GM18511 (cell line): ENCODE measurements around the gene CLEC10A.
"Not testable (repeated sequence)": the region's sequence is repeated elsewhere in the genome, so short reads cannot be mapped to it uniquely, and the experiment has no call there.

Experiments used
- ATAC-seq: cut with Tn5 transposase; IDR thresholded peaks from one replicate; pipeline ENCODE4 v1.9.1; 2021; ENCODE audit warnings: mild to moderate bottlenecking, moderate library complexity; ENCODE audit not compliant: unreplicated experiment

CLEC10A gene

GRCh38 chr17:7077911-7078546, 2.0 kb downstream of the CLEC10A start:
- no peak for ATAC-seq

GRCh38 chr17:7074931-7075330, 5.1 kb downstream of the CLEC10A start:
- ATAC-seq: no peak

GRCh38 chr17:7072406-7072805, 7.6 kb downstream of the CLEC10A start:
- no peak for ATAC-seq

- no peak for ATAC-seq
These were observed 9.3 kb downstream of the CLEC10A start for GRCh38 chr17:7070712-7071111.

- no peak for ATAC-seq
These were observed 11.8 kb downstream of the CLEC10A start for GRCh38 chr17:7068268-7068667.

GRCh38 chr17:7067198-7067597, 12.9 kb downstream of the CLEC10A start:
- no peak for ATAC-seq

- ATAC-seq: no peak
These were observed 15.8 kb downstream of the CLEC10A start for GRCh38 chr17:7064261-7064660.

GRCh38 chr17:7063518-7064094, 16.4 kb downstream of the CLEC10A start:
- ATAC-seq: no peak

GRCh38 chr17:7060165-7060891, 19.7 kb downstream of the CLEC10A start:
- no peak for ATAC-seq

GRCh38 chr17:7058831-7059447, 21.1 kb downstream of the CLEC10A start:
- no peak for ATAC-seq

- ATAC-seq: no peak
These were observed 23.7 kb downstream of the CLEC10A start for GRCh38 chr17:7056386-7056785.

- ATAC-seq: not testable (repeated sequence)
These were observed 29.5 kb downstream of the CLEC10A start for GRCh38 chr17:7050583-7050982.

- ATAC-seq: no peak
These were observed 31.1 kb downstream of the CLEC10A start for GRCh38 chr17:7048968-7049367.

GRCh38 chr17:7047566-7047965, 32.5 kb downstream of the CLEC10A start:
- ATAC-seq: no peak

- ATAC-seq: not testable (repeated sequence)
These were observed 33.2 kb downstream of the CLEC10A start for GRCh38 chr17:7046725-7047397.

- ATAC-seq: no peak
These were observed 33.8 kb downstream of the CLEC10A start for GRCh38 chr17:7046127-7046724.

GRCh38 chr17:7045492-7046126, 34.4 kb downstream of the CLEC10A start:
- no peak for ATAC-seq

GRCh38 chr17:7043497-7044198, 36.4 kb downstream of the CLEC10A start, which contains the start of gene SLC16A11:
Gene SLC16A11 (minus strand): TSS chr17:7044092. CDS start chr17:7043513, 579 bp downstream.
- no peak for ATAC-seq

- no peak for ATAC-seq
These were observed 36.9 kb downstream of the CLEC10A start for GRCh38 chr17:7043182-7043496.
